Ishikawa (cell line): Measurements from ENCODE around the gene RNF169.

Experiments
- CEBPB ChIP-seq: IDR thresholded peaks from 2 replicates; pipeline ENCODE4 v1.6.1; 2012
- EGR1 ChIP-seq: IDR thresholded peaks from 2 replicates; pipeline ENCODE4 v1.6.1; 2012
- EP300 ChIP-seq: IDR thresholded peaks from 2 replicates; pipeline ENCODE4 v1.6.1; 2012; ENCODE audit warnings: borderline replicate concordance
- FOXM1 ChIP-seq: IDR thresholded peaks from 2 replicates; pipeline ENCODE4 v1.6.1; 2012; ENCODE audit warnings: low read depth, borderline replicate concordance
- NFIC ChIP-seq: IDR thresholded peaks from 2 replicates; pipeline ENCODE4 v1.6.1; 2012
- RAD21 ChIP-seq: IDR thresholded peaks from 2 replicates; pipeline ENCODE4 v1.6.1; 2012; ENCODE audit warnings: low read depth
- TAF1 ChIP-seq: IDR thresholded peaks from 2 replicates; pipeline ENCODE4 v1.6.1; 2012; ENCODE audit warnings: low read depth, mild to moderate bottlenecking
- TCF12 ChIP-seq: IDR thresholded peaks from 2 replicates; pipeline ENCODE4 v1.6.1; 2012; ENCODE audit warnings: low read depth
- TEAD4 ChIP-seq: IDR thresholded peaks from 2 replicates; pipeline ENCODE4 v1.6.1; 2012
- TF ChIP-seq, protein P1 (sequence below): IDR thresholded peaks from 2 replicates; pipeline ENCODE4 v1.6.1; 2012; ENCODE audit warnings: low read depth, mild to moderate bottlenecking
- TF ChIP-seq, protein P2 (sequence below): IDR thresholded peaks from 2 replicates; pipeline ENCODE4 v1.6.1; 2012

DNA sequence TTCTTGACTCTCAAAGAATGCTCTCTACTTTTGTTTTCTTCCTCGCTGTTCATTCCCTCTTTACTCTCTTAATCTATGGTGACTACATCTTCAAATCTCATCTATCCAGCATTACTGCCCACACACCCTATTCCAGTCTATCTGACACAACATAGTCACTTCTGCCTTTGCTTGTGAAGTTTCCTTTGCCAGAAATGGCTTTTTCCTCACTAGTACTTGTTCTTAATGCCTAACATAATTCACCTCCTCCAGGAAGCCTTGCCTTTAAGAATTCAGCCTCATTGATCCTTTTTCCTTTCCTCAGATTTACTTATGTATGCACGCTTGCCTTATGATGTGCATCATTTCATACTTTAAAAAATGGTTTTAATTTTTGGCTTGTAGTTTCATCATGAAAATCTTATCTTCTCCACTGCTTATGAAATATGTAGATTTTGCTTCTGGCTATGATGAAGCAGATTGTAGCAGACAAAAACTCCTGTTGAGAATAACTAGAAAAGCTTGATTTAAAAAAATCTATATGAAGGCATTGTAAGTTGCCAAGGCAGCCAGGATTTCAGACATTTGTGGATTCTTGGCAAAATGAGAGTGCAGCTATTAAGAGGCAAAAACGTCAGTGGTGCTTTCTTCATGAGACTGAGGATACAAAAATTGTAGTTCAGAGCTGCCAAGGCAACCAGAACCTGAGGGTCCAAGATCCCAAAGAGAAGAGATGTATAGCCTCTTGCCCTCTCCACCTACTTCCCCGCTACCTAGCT lies 31.8 kb downstream of the RNF169 start:
- TF ChIP-seq TCF12 (no peak), TEAD4 (no peak), EP300 (no peak), NFIC (no peak), EGR1 (no peak), FOXM1 (no peak), CEBPB (no peak), RAD21 (no peak), TAF1 (no peak)
- TF ChIP-seq, protein P1, sequence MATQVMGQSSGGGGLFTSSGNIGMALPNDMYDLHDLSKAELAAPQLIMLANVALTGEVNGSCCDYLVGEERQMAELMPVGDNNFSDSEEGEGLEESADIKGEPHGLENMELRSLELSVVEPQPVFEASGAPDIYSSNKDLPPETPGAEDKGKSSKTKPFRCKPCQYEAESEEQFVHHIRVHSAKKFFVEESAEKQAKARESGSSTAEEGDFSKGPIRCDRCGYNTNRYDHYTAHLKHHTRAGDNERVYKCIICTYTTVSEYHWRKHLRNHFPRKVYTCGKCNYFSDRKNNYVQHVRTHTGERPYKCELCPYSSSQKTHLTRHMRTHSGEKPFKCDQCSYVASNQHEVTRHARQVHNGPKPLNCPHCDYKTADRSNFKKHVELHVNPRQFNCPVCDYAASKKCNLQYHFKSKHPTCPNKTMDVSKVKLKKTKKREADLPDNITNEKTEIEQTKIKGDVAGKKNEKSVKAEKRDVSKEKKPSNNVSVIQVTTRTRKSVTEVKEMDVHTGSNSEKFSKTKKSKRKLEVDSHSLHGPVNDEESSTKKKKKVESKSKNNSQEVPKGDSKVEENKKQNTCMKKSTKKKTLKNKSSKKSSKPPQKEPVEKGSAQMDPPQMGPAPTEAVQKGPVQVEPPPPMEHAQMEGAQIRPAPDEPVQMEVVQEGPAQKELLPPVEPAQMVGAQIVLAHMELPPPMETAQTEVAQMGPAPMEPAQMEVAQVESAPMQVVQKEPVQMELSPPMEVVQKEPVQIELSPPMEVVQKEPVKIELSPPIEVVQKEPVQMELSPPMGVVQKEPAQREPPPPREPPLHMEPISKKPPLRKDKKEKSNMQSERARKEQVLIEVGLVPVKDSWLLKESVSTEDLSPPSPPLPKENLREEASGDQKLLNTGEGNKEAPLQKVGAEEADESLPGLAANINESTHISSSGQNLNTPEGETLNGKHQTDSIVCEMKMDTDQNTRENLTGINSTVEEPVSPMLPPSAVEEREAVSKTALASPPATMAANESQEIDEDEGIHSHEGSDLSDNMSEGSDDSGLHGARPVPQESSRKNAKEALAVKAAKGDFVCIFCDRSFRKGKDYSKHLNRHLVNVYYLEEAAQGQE = no peak
- TF ChIP-seq, protein P2, sequence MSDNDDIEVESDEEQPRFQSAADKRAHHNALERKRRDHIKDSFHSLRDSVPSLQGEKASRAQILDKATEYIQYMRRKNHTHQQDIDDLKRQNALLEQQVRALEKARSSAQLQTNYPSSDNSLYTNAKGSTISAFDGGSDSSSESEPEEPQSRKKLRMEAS = no peak
